Activated CD8-positive, alpha-beta memory T cell treated with anti-CD3 and anti-CD28 coated beads, Interleukin-2, amount 10 ng/mL, durations not matched to agents 7 days and 5 days (primary cell): ENCODE data around the gene ARHGEF1. TPM values are rescaled to one million over a fixed set of nuclear protein-coding genes. Genes with fewer than 3 reads are reported as not detected.
A peak's percentile ranks its signal among the peaks of the same experiment; 100 is the strongest.

Experiments used
- ATAC-seq: fragments of 150-1000 bp; cut with Tn5 transposase; one replicate; pipeline ENCODE4 v1.10.0; 2021; ENCODE audit warnings: moderate library complexity
- CTCF ChIA-PET: fragments of 350-600 bp; sonication (Branson Sonifier 250); formaldehyde crosslinking; loops from one replicate; lab custom pipeline; 2021; ENCODE audit warnings: antibody characterized with exemption; lab: Charles Lee
- DNase-seq: peaks from one replicate; pipeline ENCODE4 v3.0.0-alpha.2; 2020
- H3K27ac Mint-ChIP-seq: one replicate; pipeline ENCODE4 v1.8.0; 2021; ENCODE audit warnings: mild to moderate bottlenecking, mixed read lengths
- H3K27me3 Mint-ChIP-seq: one replicate; pipeline ENCODE4 v1.8.0; 2021; ENCODE audit warnings: mixed read lengths
- H3K36me3 Mint-ChIP-seq: one replicate; pipeline ENCODE4 v1.8.0; 2021; ENCODE audit warnings: mild to moderate bottlenecking, mixed read lengths
- H3K4me1 Mint-ChIP-seq: one replicate; pipeline ENCODE4 v1.8.0; 2021; ENCODE audit warnings: mixed read lengths
- H3K4me3 Mint-ChIP-seq: one replicate; pipeline ENCODE4 v1.8.0; 2021; ENCODE audit warnings: mild to moderate bottlenecking, moderate library complexity, mixed read lengths
- H3K9me3 Mint-ChIP-seq: one replicate; pipeline ENCODE4 v1.8.0; 2022; ENCODE audit warnings: low read depth, mixed read lengths
- total RNA-seq, 2 experiments: library from RNA; stranded (reverse); gene quantifications; one replicate each; pipeline ENCODE4 v1.2.3, GENCODE V29; 2021

Gene ARHGEF1, protein sequence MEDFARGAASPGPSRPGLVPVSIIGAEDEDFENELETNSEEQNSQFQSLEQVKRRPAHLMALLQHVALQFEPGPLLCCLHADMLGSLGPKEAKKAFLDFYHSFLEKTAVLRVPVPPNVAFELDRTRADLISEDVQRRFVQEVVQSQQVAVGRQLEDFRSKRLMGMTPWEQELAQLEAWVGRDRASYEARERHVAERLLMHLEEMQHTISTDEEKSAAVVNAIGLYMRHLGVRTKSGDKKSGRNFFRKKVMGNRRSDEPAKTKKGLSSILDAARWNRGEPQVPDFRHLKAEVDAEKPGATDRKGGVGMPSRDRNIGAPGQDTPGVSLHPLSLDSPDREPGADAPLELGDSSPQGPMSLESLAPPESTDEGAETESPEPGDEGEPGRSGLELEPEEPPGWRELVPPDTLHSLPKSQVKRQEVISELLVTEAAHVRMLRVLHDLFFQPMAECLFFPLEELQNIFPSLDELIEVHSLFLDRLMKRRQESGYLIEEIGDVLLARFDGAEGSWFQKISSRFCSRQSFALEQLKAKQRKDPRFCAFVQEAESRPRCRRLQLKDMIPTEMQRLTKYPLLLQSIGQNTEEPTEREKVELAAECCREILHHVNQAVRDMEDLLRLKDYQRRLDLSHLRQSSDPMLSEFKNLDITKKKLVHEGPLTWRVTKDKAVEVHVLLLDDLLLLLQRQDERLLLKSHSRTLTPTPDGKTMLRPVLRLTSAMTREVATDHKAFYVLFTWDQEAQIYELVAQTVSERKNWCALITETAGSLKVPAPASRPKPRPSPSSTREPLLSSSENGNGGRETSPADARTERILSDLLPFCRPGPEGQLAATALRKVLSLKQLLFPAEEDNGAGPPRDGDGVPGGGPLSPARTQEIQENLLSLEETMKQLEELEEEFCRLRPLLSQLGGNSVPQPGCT
- total RNA-seq, result 100 to 1,000 TPM; 545 to 682 TPM

DNA sequence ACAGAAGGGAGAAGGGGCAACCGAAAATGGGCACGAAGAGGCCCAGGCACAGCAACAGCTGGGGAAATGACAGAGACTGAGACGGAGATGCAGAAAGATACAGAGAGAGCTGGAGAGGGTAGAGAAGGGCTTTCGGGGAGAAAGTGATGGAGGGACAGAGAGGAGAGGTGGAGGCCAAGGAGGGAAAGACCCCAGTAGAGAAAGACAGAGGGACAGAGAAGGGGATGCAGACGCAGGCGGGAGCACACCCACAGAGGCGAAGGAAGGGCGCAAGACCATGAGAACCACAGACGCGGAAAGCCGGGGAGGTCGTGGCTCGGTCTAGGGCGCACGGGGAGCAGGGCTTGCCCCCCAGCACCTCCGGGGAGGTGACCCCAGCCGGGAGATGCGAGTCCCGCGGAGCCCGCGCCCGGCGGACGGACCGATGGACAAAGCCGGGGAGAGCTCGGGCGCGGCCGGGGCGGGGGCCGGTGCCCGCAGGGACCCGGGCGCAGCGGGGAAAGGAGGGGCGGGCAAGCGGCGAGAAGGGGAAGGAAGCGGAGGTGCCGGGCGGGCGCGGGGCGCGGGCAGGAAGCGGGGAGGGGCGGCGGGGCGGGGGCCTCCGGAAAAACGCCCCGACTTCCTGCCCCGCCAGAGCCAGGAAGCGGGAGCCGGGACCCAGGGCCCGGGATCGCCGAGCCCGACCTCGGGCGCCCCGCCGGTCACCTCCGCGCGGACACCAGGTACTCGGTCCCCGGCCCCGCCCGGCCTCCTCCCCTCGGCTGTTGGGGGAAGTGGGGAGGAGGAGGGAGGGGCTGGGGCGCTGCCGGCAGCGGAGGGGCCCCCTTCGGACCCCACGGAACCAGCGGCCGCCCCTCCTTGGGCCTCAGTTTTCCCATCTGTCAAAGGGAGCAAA, at the start of gene ARHGEF1:
Gene ARHGEF1, plus strand, starts transcription at position 617 of the 895 bp plus-strand sequence. CDS start 4,899 bp downstream, outside the sequence.
- Mint-ChIP-seq H3K36me3 (peaks cover 27% of the 10 kb centered on the region), H3K4me1 (peaks cover 32% of the 10 kb centered on the region), H3K4me3 (peak within 1 kb of the TSS; percentile 98), H3K9me3 (no peaks in the 10 kb centered on the region), H3K27me3 (no peaks in the 10 kb centered on the region), H3K27ac (peak within 1 kb of the TSS; percentile 97)
- DNase-seq, result peak; percentile 74
- ATAC-seq, result peak; percentile 2
- CTCF ChIA-PET, result interaction anchor here (1.0 to 12.1 kb wide), 5 partner anchors 13 to 69 kb away, joined by 4 to 260 read pairs (median 66); partner anchors contain the start of genes CD79A and RPS19

GRCh38 chr19:41837981-41838708, 44.8 kb upstream of the ARHGEF1 start:
- no peak overlapping the region for H3K27ac Mint-ChIP-seq
- no peaks in the 10 kb centered on the region for H3K4me1 Mint-ChIP-seq
- ATAC-seq (no peak), DNase-seq (no peak)
- H3K9me3 Mint-ChIP-seq, result no peaks in the 10 kb centered on the region
- CTCF ChIA-PET, result interaction anchor here (0.6 to 3.3 kb wide), 7 partner anchors 14 to 887 kb away, joined by 3 to 14 read pairs (median 4); no protein-coding TSS in a partner anchor
- no peak overlapping the region for H3K4me3 Mint-ChIP-seq
- H3K27me3 Mint-ChIP-seq, result peaks cover 37% of the 10 kb centered on the region
- no peaks in the 10 kb centered on the region for H3K36me3 Mint-ChIP-seq

DNA sequence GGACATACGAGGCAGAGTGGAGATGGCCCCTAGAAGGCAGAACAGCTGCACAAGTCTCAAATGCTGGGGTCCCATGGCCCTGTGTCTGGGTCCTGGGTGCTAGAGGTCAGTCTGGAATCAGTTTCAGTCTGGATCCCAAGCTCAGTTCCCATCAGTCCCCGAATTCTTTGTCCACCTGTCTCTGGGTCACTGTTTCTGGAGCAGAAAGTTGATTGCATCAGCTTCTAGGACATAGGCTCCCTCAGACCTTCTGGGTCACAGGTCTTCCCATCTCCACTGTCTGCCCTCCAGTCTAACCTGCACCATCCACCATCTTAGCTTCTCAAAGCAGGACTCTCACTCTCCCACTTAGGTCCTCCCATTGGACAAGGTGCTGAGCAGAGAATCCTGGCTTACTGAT, 43.8 kb upstream of the ARHGEF1 start:
- no peak for DNase-seq
- CTCF ChIA-PET, result interaction anchor here (0.8 to 0.9 kb wide), 2 partner anchors 53 to 132 kb away, joined by 3 read pairs; no protein-coding TSS in a partner anchor
- H3K4me3 Mint-ChIP-seq, result no peak overlapping the region
- H3K4me1 Mint-ChIP-seq, result no peaks in the 10 kb centered on the region
- no peaks in the 10 kb centered on the region for H3K36me3 Mint-ChIP-seq
- no peaks in the 10 kb centered on the region for H3K9me3 Mint-ChIP-seq
- peaks cover 43% of the 10 kb centered on the region for H3K27me3 Mint-ChIP-seq
- no peak for ATAC-seq
- H3K27ac Mint-ChIP-seq, result no peak overlapping the region

GRCh38 chr19:41843371-41843770, 39.6 kb upstream of the ARHGEF1 start:
- ATAC-seq (no peak), DNase-seq (no peak)
- CTCF ChIA-PET, result interaction anchor here (0.8 to 1.4 kb wide), 4 partner anchors 9 to 48 kb away, joined by 3 to 4 read pairs (median 3); partner anchors contain the start of gene RPS19
- Mint-ChIP-seq H3K9me3 (no peaks in the 10 kb centered on the region), H3K36me3 (no peaks in the 10 kb centered on the region), H3K4me1 (no peaks in the 10 kb centered on the region), H3K27me3 (peaks cover 20% of the 10 kb centered on the region), H3K4me3 (no peak overlapping the region), H3K27ac (no peak overlapping the region)

DNA sequence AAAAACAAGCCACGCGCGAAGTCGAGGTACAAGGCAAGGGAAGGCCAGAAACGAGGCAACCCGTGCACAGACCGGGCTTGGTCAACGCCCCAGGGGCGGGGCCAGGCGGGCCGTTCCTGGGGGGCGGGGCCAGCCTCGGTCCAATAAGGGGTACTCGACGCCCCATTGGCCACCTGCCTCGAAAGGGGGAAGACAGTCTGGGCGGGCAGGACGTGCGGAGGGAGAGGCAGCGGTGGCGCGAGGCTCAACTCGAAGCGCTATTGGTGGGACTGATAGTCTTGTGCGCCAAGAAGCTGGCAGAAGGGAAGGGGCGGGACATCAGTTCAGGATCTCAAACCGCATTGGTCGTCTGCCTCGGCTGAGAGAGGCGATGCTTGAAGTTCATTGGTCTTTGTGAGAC, 38.4 kb upstream of the ARHGEF1 start, which contains the start of gene LYPD4:
Gene LYPD4, minus strand, starts transcription at position 83 of the 400 bp plus-strand sequence. CDS start 5,398 bp downstream, outside the sequence.
- H3K4me1 Mint-ChIP-seq, result no peaks in the 10 kb centered on the region
- H3K27ac Mint-ChIP-seq, result no peak within 1 kb of the TSS
- CTCF ChIA-PET, result no interaction called here
- DNase-seq, result no peak
- no peaks in the 10 kb centered on the region for H3K9me3 Mint-ChIP-seq
- no peak for ATAC-seq
- H3K36me3 Mint-ChIP-seq, result no peaks in the 10 kb centered on the region
- no peak within 1 kb of the TSS for H3K4me3 Mint-ChIP-seq
- H3K27me3 Mint-ChIP-seq, result peaks cover 14% of the 10 kb centered on the region

- Mint-ChIP-seq H3K9me3 (no peaks in the 10 kb centered on the region), H3K36me3 (no peaks in the 10 kb centered on the region), H3K27ac (no peak within 1 kb of the TSS), H3K27me3 (peaks cover 13% of the 10 kb centered on the region), H3K4me3 (no peak within 1 kb of the TSS), H3K4me1 (no peaks in the 10 kb centered on the region)
- CTCF ChIA-PET, result no interaction called here
- DNase-seq, result no peak
- ATAC-seq, result no peak
These were observed 38.2 kb upstream of the ARHGEF1 start, which contains the start of gene DMRTC2 for GRCh38 chr19:41845001-41845050. Gene DMRTC2, plus strand, starts transcription at chr19:41845042. Its CDS starts 2,387 bp downstream, at chr19:41847429.

GRCh38 chr19:41845051-41845590, 37.9 kb upstream of the ARHGEF1 start:
- Mint-ChIP-seq H3K9me3 (no peaks in the 10 kb centered on the region), H3K36me3 (no peaks in the 10 kb centered on the region), H3K27ac (no peak overlapping the region), H3K27me3 (peaks cover 13% of the 10 kb centered on the region), H3K4me1 (no peaks in the 10 kb centered on the region), H3K4me3 (no peak overlapping the region)
- ATAC-seq, result no peak
- CTCF ChIA-PET, result no interaction called here
- no peak for DNase-seq

GRCh38 chr19:41847351-41848105, 35.5 kb upstream of the ARHGEF1 start:
- peaks cover 29% of the 10 kb centered on the region for H3K27me3 Mint-ChIP-seq
- H3K9me3 Mint-ChIP-seq, result no peaks in the 10 kb centered on the region
- H3K4me1 Mint-ChIP-seq, result no peaks in the 10 kb centered on the region
- H3K36me3 Mint-ChIP-seq, result no peaks in the 10 kb centered on the region
- no peak for DNase-seq
- CTCF ChIA-PET, result no interaction called here
- no peak for ATAC-seq
- H3K27ac Mint-ChIP-seq, result no peak overlapping the region
- no peak overlapping the region for H3K4me3 Mint-ChIP-seq

GRCh38 chr19:41848666-41849065, 34.3 kb upstream of the ARHGEF1 start:
- Mint-ChIP-seq H3K36me3 (no peaks in the 10 kb centered on the region), H3K4me1 (no peaks in the 10 kb centered on the region), H3K27ac (no peak overlapping the region), H3K27me3 (peaks cover 35% of the 10 kb centered on the region), H3K9me3 (no peaks in the 10 kb centered on the region), H3K4me3 (no peak overlapping the region)
- ATAC-seq (no peak), DNase-seq (no peak)
- CTCF ChIA-PET, result interaction anchor here (1.3 to 1.4 kb wide), 2 partner anchors 11 to 18 kb away, joined by 3 to 4 read pairs; partner anchors contain the start of gene RPS19

GRCh38 chr19:41849067-41849466, 33.9 kb upstream of the ARHGEF1 start:
- Mint-ChIP-seq H3K36me3 (no peaks in the 10 kb centered on the region), H3K4me1 (no peaks in the 10 kb centered on the region), H3K4me3 (no peak overlapping the region), H3K27ac (no peak overlapping the region), H3K27me3 (peaks cover 33% of the 10 kb centered on the region), H3K9me3 (no peaks in the 10 kb centered on the region)
- DNase-seq, result no peak
- ATAC-seq, result no peak
- CTCF ChIA-PET, result interaction anchor here (0.9 to 1.4 kb wide), 4 partner anchors 11 to 109 kb away, joined by 3 to 5 read pairs (median 4); partner anchors contain the start of gene RPS19

GRCh38 chr19:41850381-41850780, 32.6 kb upstream of the ARHGEF1 start:
- Mint-ChIP-seq H3K4me1 (no peaks in the 10 kb centered on the region), H3K27ac (no peak overlapping the region), H3K27me3 (peaks cover 40% of the 10 kb centered on the region), H3K36me3 (no peaks in the 10 kb centered on the region), H3K4me3 (no peak overlapping the region), H3K9me3 (no peaks in the 10 kb centered on the region)
- ATAC-seq (no peak), DNase-seq (no peak)
- CTCF ChIA-PET, result interaction anchor here (0.9 to 3.2 kb wide), 3 partner anchors 9 to 14 kb away, joined by 3 to 14 read pairs (median 3); partner anchors contain the start of gene RPS19
